Right cardiac atrium (tissue), 5 donors: ENCODE data around the gene KIF13A. TPM values are rescaled to one million over a fixed set of nuclear protein-coding genes. Genes with fewer than 3 reads are reported as not detected.
"Not testable (repeated sequence)": the region's sequence is repeated elsewhere in the genome, so short reads cannot be mapped to it uniquely, and the experiment has no call there.

Experiments
- ATAC-seq, 2 donors: fragments of 200-7000 bp; cut with Tn5 transposase; one replicate each; pipeline versions ENCODE4 v1.8.0 to v1.9.1; 2020; ENCODE audit warnings: moderate library complexity in 2 of 2, mild to moderate bottlenecking in 1 of 2
- DNase-seq, 3 donors: peaks; one replicate each; pipeline ENCODE4 v3.0.0-alpha.2; 2020
- H3K27ac ChIP-seq: one replicate; pipeline ENCODE4 v1.5.1; 2013; ENCODE audit warnings: mild to moderate bottlenecking, low read length, control low read depth, moderate library complexity
- H3K27me3 ChIP-seq: one replicate; pipeline ENCODE4 v1.6.1; 2013; ENCODE audit not compliant: control insufficient read depth, insufficient read depth
- H3K4me1 ChIP-seq: one replicate; pipeline ENCODE4 v1.6.1; 2013; ENCODE audit warnings: low read length; ENCODE audit not compliant: control insufficient read depth, insufficient read depth
- H3K4me3 ChIP-seq: one replicate; pipeline ENCODE4 v1.5.1; 2013; ENCODE audit warnings: low read length, control low read depth
- H3K9me3 ChIP-seq: one replicate; pipeline ENCODE4 v1.6.1; 2013; ENCODE audit warnings: low read length; ENCODE audit not compliant: control insufficient read depth
- WGBS: extraction: QIAGEN DNeasy Blood & Tissue Kit; methylation state at CpG from one replicate; pipeline ENCODE4 v1.1.7; 2013; 5-methylcytosine and 5-hydroxymethylcytosine counted together
- intact Hi-C, 4 donors: fragments of 100-400 bp; cut with DNase I; formaldehyde crosslinking; loops; one replicate each; pipeline versions ENCODE4 v1.11.0 to v1.14.0; 2022 to 2023
- polyA plus RNA-seq: library from polyadenylated mRNA; stranded (reverse); fragments of 200-250 nt; gene quantifications from one replicate; pipeline ENCODE4 v1.2.3, GENCODE V29; 2013
- total RNA-seq, 4 donors: library from RNA; stranded (reverse); fragmentation: NEBNext Ultra II Directional; extraction: Animal tissue kit (Norgen Biotek cat#: 25700); gene quantifications; one replicate each; pipeline ENCODE4 v1.2.1, GENCODE V29; 2021
- donor health status: healthy with polysubstance abuse.
- donor health status: DM: no; HTN: yes; CAD: no.
- donor health status: DM: no; HTN: no; CAD: no.
- donor health status: DM: no; HTN: yes; CAD: no; lungs with severe emphysema.
- donor health status: DM: yes; HTN: yes; CAD: no.

Gene KIF13A
- total and polyA plus RNA-seq, 5 donors: 27.2 to 79.6 (median 67.3) TPM

DNA sequence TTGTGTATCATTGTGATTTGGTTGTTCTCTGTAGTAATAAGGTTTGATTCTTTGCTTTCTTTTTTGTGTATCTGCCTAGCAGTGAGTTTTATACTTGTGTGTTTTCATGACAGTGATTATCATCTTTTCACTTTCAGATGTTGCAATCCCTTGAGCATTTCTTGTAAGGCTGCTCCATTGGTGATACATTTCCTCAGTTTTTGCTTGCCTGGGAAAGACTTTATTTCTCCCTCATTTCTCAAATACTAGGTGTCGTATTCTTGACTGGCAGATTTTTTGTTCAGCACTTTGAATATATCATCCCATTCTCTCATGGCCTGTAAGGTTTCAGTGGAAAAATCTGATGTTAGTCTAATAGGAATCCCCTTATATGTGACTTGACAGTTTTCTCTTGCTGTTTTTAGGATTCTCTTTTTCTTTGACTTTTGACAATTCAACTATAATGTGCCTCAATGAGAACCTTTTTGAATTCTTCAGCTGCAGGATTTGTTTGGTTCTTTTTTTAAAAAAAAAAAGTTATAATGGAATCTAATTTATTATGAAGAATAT, 249.7 kb downstream of the KIF13A start:
- ATAC-seq: no peak
- WGBS: 90% methylated on average over 1 of the region's 1 CpG
- intact Hi-C loops: no loop called here
- H3K9me3 ChIP-seq: no peaks in the 10 kb centered on the region
- H3K27me3 ChIP-seq: no peaks in the 10 kb centered on the region
- no peak for DNase-seq
- no peak overlapping the region for H3K27ac ChIP-seq
- H3K4me3 ChIP-seq: no peak overlapping the region
- no peaks in the 10 kb centered on the region for H3K4me1 ChIP-seq

GRCh38 chr6:17735311-17735710, 252.1 kb downstream of the KIF13A start:
- H3K4me1 ChIP-seq, H3K9me3 ChIP-seq, intact Hi-C loops, DNase-seq, H3K4me3 ChIP-seq, H3K27me3 ChIP-seq, H3K27ac ChIP-seq, ATAC-seq: not testable (repeated sequence)
- 97% methylated on average over 19 of the region's 27 CpGs for WGBS

DNA sequence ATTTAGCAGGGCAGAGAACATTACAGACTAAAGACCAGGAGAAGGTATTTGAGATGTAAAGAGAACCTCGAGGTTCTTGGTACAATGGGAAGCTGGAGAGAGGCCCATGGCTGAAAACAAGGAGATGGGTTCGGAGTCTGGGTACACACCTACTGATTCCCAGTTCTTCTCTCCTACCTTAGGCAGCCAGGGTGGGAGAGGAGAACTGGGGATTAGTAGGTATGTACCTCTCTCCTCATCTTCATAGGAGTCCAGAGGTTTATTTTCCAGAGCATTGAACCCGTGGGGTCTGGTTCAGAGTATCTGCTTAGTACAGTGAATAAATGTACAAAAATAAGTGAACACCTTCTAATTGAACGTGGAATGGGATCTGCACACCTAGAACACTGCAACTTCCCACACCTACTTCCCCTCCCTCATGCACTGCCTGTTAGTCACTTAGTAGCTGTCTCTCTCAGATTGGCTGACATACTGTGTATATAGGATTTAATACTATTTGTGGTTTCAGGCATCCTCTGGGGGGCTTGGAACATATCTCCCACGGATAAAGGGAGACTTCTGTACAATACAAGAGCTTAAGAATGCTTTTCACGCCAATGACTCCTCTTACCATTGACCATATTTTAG, 257.2 kb downstream of the KIF13A start:
- Histone ChIP-seq H3K9me3 (no peaks in the 10 kb centered on the region), H3K4me3 (no peak overlapping the region), H3K27ac (no peak overlapping the region), H3K27me3 (no peaks in the 10 kb centered on the region), H3K4me1 (no peaks in the 10 kb centered on the region)
- intact Hi-C loops: no loop called here
- ATAC-seq (no peak), DNase-seq (no peak)
- WGBS: 79% methylated on average over 6 of the region's 6 CpGs

- H3K9me3 ChIP-seq: no peaks in the 10 kb centered on the region
- no peak for DNase-seq
- intact Hi-C loops: no loop called here
- no peak for ATAC-seq
- no peak overlapping the region for H3K4me3 ChIP-seq
- no peaks in the 10 kb centered on the region for H3K4me1 ChIP-seq
- 91% methylated on average over 12 of the region's 12 CpGs for WGBS
- no peaks in the 10 kb centered on the region for H3K27me3 ChIP-seq
- H3K27ac ChIP-seq: no peak overlapping the region
Observed at GRCh38 chr6:17729223-17730077, 258.0 kb downstream of the KIF13A start.

- Histone ChIP-seq H3K4me3 (no peak overlapping the region), H3K4me1 (no peaks in the 10 kb centered on the region), H3K27ac (no peak overlapping the region), H3K27me3 (no peaks in the 10 kb centered on the region), H3K9me3 (no peaks in the 10 kb centered on the region)
- WGBS: 98% methylated on average over 49 of the region's 49 CpGs
- no peak for DNase-seq
- intact Hi-C loops: no loop called here
- no peak for ATAC-seq
Observed at GRCh38 chr6:17728551-17729222, 258.7 kb downstream of the KIF13A start.

- Histone ChIP-seq H3K4me3 (no peak overlapping the region), H3K27ac (no peak overlapping the region), H3K4me1 (no peaks in the 10 kb centered on the region), H3K27me3 (no peaks in the 10 kb centered on the region), H3K9me3 (no peaks in the 10 kb centered on the region)
- DNase-seq (peak; percentile 60 to 88 (median 86)), ATAC-seq (peak; percentile 92 to 94)
- WGBS: 20% methylated on average over 6 of the region's 6 CpGs
- intact Hi-C loops: no loop called here
Observed at GRCh38 chr6:17725083-17725482, 262.4 kb downstream of the KIF13A start.

GRCh38 chr6:17724341-17724740, 263.1 kb downstream of the KIF13A start:
- Histone ChIP-seq H3K4me1 (no peaks in the 10 kb centered on the region), H3K4me3 (no peak overlapping the region), H3K9me3 (no peaks in the 10 kb centered on the region), H3K27ac (no peak overlapping the region), H3K27me3 (no peaks in the 10 kb centered on the region)
- ATAC-seq: no peak
- DNase-seq: no peak
- WGBS: 93% methylated on average over 3 of the region's 3 CpGs
- intact Hi-C loops: no loop called here

GRCh38 chr6:17721671-17722070, 265.8 kb downstream of the KIF13A start:
- DNase-seq: no peak
- Histone ChIP-seq H3K27ac (no peak overlapping the region), H3K9me3 (no peaks in the 10 kb centered on the region), H3K4me3 (no peak overlapping the region), H3K4me1 (no peaks in the 10 kb centered on the region), H3K27me3 (no peaks in the 10 kb centered on the region)
- whole genome bisulfite sequencing: 61% methylated on average over 3 of the region's 3 CpGs
- ATAC-seq: no peak
- intact Hi-C loops: no loop called here

DNA sequence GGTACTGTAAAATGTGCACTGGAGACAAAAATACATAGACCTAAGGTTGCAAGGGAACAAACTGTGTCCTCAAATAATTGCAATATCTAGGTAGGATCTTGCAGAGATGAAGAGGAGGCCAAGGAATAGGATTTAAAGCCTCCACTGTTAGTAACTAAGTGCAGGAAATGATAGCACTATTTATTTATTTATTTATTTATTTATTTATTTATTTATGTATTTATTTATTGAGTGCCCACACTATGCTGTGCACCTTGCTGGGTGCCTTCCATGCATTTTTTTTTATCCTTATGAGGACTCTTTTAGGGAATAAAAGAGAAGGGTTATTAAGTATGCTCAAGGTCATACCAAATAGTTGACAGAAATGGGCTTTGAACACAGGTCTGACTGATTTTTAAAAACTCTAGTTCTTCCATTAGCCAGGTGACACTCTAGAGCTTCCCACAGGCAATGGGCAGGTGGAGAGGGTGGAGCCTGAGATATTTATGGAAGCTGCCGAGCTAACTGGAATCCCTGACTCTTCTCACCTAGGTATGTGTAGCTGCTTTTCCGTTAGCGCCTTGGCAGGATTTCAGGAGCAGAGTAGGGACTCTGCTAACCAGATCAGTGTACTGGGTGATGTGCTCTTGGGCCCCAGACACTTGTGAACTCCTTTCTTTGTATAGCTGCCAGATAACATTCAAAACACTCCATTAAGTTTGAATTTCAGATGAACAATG, 268.0 kb downstream of the KIF13A start:
- H3K4me3 ChIP-seq: no peak overlapping the region
- H3K9me3 ChIP-seq: no peaks in the 10 kb centered on the region
- ATAC-seq (no peak), DNase-seq (no peak)
- H3K27me3 ChIP-seq: no peaks in the 10 kb centered on the region
- H3K4me1 ChIP-seq: no peaks in the 10 kb centered on the region
- intact Hi-C loops: no loop called here
- WGBS: 50% methylated on average over 3 of the region's 3 CpGs
- no peak overlapping the region for H3K27ac ChIP-seq

GRCh38 chr6:17716221-17716620, 271.2 kb downstream of the KIF13A start:
- H3K27me3 ChIP-seq: no peaks in the 10 kb centered on the region
- H3K27ac ChIP-seq: no peak overlapping the region
- DNase-seq (no peak), ATAC-seq (no peak)
- intact Hi-C loops: no loop called here
- 51% methylated on average over 2 of the region's 2 CpGs for WGBS
- H3K9me3 ChIP-seq: no peaks in the 10 kb centered on the region
- H3K4me3 ChIP-seq: no peak overlapping the region
- H3K4me1 ChIP-seq: no peaks in the 10 kb centered on the region
